Bone marrow (tissue), 2 donors: ENCODE data around the gene ACAD8.

Source experiments
- DNase-seq, 2 donors: peaks; one replicate each; lab custom pipeline; 2025; lab: John Stamatoyannopoulos, UW

The ACAD8 gene

GRCh38 chr11:134290646-134291045 is 37.3 kb downstream of the ACAD8 start:
- DNase-seq: no peak

DNA sequence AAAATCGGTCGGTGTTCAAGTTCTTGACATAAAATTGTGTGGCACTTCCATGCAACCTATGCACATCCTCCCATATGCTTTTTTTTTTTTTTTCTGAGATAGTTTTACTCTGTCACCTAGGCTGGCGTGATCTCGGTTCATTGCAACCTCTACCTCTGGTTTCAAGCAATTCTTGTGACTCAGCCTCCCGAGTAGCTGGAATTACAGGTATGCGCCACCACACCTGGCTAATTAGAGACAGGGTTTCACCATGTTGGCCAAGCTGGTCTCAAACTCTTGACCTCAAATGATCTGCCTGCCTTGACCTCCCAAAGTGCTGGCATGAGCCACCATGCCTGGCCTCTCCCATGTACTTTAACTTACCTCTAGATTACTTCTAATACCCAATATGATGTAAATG is 37.8 kb downstream of the ACAD8 start:
- no peak for DNase-seq

DNA sequence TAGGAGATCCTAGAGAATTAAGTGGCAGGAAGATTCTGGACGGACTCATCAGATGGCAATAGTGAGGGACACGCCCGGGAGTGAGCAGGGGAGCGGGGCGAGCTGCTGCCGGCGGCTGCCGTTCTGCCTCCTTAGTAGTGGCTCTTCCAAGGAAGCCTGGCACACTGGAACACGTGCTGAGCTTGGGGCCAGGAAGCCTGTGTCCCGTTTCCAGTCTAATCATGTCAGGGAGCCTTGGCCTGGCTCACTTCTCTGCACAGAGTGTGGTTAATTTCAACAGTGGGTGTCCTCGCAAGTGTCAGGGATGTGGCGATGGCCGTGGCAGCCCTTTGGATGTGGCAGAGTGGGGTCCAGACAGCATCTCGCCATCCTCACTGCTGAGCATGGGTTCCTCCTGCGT is 39.3 kb downstream of the ACAD8 start:
- no peak for DNase-seq

GRCh38 chr11:134293119-134294113 is 40.0 kb downstream of the ACAD8 start:
- no peak for DNase-seq

- no peak for DNase-seq
Observed at GRCh38 chr11:134294664-134295063, 41.3 kb downstream of the ACAD8 start.

GRCh38 chr11:134312223-134312622 is 58.9 kb downstream of the ACAD8 start:
- no peak for DNase-seq

- no peak for DNase-seq
Observed at GRCh38 chr11:134312807-134313206, 59.4 kb downstream of the ACAD8 start.

GRCh38 chr11:134313379-134313778 is 60.0 kb downstream of the ACAD8 start:
- no peak for DNase-seq

DNA sequence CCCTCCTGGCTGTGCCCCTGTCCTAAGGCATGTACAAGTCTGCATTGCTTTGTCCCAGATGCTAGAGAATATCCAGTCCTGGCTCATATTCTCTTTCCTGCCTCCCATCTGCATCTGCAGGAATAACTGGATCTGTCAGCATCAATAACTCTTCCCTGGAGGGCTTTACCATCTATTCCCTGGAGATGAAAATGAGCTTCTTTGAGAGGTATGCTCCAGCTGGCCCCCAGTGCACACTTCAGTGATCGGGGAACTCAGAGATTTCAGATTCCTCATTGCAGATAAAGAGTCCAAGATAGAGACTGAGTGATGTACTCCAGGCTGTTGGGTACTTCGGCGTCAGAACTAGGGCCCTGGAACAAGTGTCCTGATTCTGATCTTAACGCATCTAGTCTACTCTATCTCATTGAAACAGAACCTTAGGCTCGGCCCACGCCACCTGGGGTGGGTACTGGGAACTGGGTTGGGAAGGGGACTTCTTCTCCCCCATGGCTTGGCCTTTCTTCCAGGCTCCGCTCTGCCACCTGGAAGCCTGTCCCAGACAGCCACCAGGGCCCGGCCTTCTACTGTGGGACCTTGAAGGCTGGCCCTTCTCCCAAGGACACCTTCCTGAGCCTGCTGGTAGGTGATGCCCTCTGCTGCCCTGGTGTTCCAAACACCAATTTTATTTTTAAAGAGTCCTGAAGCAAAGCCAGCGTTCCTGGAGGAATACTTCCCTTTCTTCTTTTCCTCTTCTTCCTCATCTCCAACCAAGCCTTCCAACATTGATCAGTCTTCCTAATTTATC is 60.6 kb downstream of the ACAD8 start:
- DNase-seq: no peak
